Left renal cortex interstitium (tissue), 4 donors: ENCODE results near the gene CLDN24. TPM values are rescaled to one million over a fixed set of nuclear protein-coding genes. Genes with fewer than 3 reads are reported as not detected.
A peak's percentile ranks its signal among the peaks of the same experiment; 100 is the strongest.

Experiments used
- DNase-seq, 4 donors: peaks; one replicate each; pipeline ENCODE4 v3.0.0-alpha.2; 2013; ENCODE audit warnings: low read depth in 4 of 4, low spot score in 2 of 4, missing footprints in 1 of 4
- polyA plus RNA-seq, 4 donors: library from polyadenylated mRNA; unstranded; fragments of 120-200 nt; gene quantifications; one replicate each; pipeline ENCODE4 v1.2.1, GENCODE V29; 2013; ENCODE audit not compliant: insufficient read length in 4 of 4

Gene CLDN24
- polyA plus RNA-seq, 4 donors: 0.32 to 0.61 (median 0.32) TPM; not detected in 1

- no peak for DNase-seq
Measured at GRCh38 chr4:183286590-183287308, 35.5 kb downstream of the CLDN24 start.

DNA sequence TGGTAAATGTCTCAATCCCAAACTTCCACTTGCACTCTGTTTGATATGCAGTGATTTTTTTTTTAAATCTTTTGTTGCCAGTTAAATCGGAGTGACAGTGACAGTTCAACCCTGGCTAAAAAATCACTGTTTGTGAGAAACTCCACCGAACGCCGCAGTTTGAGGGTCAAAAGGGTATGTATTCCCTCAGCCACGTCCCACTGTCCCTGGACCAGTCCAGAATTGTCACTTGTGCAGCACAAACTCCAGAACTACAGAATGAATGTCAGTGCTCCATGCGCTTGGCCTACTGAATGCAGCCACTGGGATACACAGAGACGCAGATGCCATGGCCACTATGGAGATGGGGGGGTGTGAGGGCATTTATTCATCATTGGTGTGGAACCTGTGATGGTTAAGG, 36.3 kb downstream of the CLDN24 start:
- DNase-seq: no peak

- peak in 1 of 4 donors; percentile 32 for DNase-seq
Measured at GRCh38 chr4:183284965-183285364, 37.3 kb downstream of the CLDN24 start.

GRCh38 chr4:183284258-183284785, 37.9 kb downstream of the CLDN24 start:
- DNase-seq: peak in 2 of 4 donors; percentile 41 to 46

DNA sequence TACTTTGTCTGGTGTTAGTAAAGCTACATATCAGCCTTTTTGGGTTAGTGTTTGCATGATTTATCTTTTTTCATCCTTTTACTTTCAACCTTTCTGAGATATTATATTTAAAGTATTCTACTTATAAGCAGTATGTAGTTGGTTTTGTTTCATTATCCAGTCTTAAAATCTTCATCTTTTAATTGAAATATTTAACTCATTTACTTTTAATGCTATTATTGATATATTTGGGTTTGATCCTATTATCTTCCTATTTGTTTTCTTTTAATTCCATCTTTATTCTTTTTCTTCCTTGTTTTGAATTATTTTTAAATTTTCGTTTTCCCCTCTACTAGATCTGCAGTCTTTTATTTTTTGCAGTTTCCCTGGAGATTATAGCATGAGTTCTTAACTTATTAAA, 46.1 kb downstream of the CLDN24 start:
- no peak for DNase-seq

- no peak for DNase-seq
Measured at GRCh38 chr4:183272384-183272783, 49.8 kb downstream of the CLDN24 start.

Other genes starting within 250 kb of the CLDN24 start
- 10 to 100 TPM; 47.3 to 68.7 (median 56.7) TPM for gene WWC2, start 223.2 kb downstream of the CLDN24 start, polyA plus RNA-seq
- gene CLDN22, start 2.1 kb downstream of the CLDN24 start, polyA plus RNA-seq: under 1 TPM in 2 of 4 donors, not detected in 2; 0.35 to 0.68 TPM
- gene CDKN2AIP, start 122.2 kb upstream of the CLDN24 start, polyA plus RNA-seq: 10 to 100 TPM; 33.7 to 39.4 (median 35.8) TPM
- gene ING2, start 182.6 kb upstream of the CLDN24 start, polyA plus RNA-seq: 10 to 100 TPM; 21.6 to 26.8 (median 24.8) TPM